Endothelial cell (in vitro differentiated cells): Measurements from ENCODE around the gene PCED1A. TPM values are rescaled to one million over a fixed set of nuclear protein-coding genes. Genes with fewer than 3 reads are reported as not detected.

Experiments
- DNase-seq: peaks from one replicate; pipeline ENCODE4 v3.0.0; 2021; ENCODE audit warnings: low spot score
- H3K27ac Mint-ChIP-seq: one replicate; pipeline ENCODE4 v1.8.0; 2021; ENCODE audit warnings: mixed read lengths, inconsistent platforms; ENCODE audit not compliant: unreplicated experiment
- H3K27me3 Mint-ChIP-seq: one replicate; pipeline ENCODE4 v1.8.0; 2021; ENCODE audit warnings: mild to moderate bottlenecking, moderate library complexity, mixed read lengths, inconsistent platforms; ENCODE audit not compliant: unreplicated experiment
- H3K36me3 Mint-ChIP-seq: one replicate; pipeline ENCODE4 v1.8.0; 2021; ENCODE audit warnings: mild to moderate bottlenecking, low read depth, mixed read lengths, inconsistent platforms; ENCODE audit not compliant: unreplicated experiment
- H3K4me1 Mint-ChIP-seq: one replicate; pipeline ENCODE4 v1.8.0; 2021; ENCODE audit warnings: mild to moderate bottlenecking, mixed read lengths, inconsistent platforms; ENCODE audit not compliant: unreplicated experiment
- H3K4me3 Mint-ChIP-seq: one replicate; pipeline ENCODE4 v1.8.0; 2021; ENCODE audit warnings: mild to moderate bottlenecking, mixed read lengths, inconsistent platforms; ENCODE audit not compliant: unreplicated experiment
- H3K9me3 Mint-ChIP-seq: one replicate; pipeline ENCODE4 v1.8.0; 2021; ENCODE audit warnings: mixed read lengths, inconsistent platforms; ENCODE audit not compliant: unreplicated experiment
- total RNA-seq: library from RNA; stranded (reverse); fragmentation: NEBNext Ultra II Directional; extraction: Animal tissue kit (Norgen Biotek cat#: 25700); gene quantifications from one replicate; pipeline ENCODE4 v1.2.1, GENCODE V29; 2021; ENCODE audit not compliant: unreplicated experiment
- TF ChIP-seq, protein P1 (sequence below): fragments of 200-600 bp; sonication (generic); IDR thresholded peaks from one replicate; pipeline ENCODE4 v1.5.0; 2021; ENCODE audit warnings: antibody characterized with exemption; ENCODE audit not compliant: unreplicated experiment

PCED1A gene
- total RNA-seq, 1 donor from 2014 or later: 30.9 TPM

DNA sequence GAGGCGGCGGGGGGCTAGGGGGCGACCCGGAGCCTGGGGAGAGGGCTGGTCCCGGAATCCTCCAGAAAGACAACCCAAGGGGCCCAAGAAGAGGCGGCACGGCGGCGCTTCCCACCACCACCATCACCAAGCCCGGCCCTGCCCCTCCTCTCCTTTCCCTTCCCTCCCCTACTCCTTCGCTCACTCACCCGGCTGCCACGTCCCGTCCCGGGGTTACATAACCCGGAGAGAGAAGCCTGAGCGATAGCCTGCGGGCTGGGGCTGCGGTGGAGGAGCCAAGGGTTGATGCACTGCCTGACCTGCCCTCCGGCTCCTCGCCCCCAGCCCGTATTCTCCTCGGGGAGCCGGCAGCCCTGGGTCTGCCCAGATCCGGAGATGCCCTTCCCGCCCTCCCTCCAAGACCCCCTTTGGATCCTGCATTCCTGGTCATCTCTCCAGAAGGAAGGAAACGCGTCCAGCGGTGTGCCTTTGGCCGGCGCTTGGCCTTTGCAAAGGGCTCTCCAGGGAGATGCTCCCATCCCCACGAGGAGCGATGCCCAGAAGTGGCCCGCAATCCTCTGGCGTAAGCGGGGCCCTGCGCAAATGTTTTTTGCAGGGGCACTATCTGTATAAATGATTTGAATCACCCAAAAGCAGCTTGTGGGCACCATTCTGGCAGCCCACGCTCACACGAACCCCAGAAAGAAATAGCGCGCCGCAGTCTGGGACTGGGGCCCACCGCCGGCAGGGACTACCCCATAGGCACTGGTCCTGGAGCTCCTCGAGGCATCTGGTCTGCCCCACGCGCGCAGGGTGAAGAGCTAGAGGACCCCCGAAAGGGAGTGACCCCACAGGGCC is 35.4 kb downstream of the PCED1A start:
- Mint-ChIP-seq H3K27ac (no peak overlapping the region), H3K4me3 (no peak overlapping the region)
- DNase-seq: no peak

GRCh38 chr20:2804041-2804828 is 36.2 kb downstream of the PCED1A start:
- H3K4me1 Mint-ChIP-seq: peaks cover 31% of the 10 kb centered on the region
- TF ChIP-seq, protein P1, sequence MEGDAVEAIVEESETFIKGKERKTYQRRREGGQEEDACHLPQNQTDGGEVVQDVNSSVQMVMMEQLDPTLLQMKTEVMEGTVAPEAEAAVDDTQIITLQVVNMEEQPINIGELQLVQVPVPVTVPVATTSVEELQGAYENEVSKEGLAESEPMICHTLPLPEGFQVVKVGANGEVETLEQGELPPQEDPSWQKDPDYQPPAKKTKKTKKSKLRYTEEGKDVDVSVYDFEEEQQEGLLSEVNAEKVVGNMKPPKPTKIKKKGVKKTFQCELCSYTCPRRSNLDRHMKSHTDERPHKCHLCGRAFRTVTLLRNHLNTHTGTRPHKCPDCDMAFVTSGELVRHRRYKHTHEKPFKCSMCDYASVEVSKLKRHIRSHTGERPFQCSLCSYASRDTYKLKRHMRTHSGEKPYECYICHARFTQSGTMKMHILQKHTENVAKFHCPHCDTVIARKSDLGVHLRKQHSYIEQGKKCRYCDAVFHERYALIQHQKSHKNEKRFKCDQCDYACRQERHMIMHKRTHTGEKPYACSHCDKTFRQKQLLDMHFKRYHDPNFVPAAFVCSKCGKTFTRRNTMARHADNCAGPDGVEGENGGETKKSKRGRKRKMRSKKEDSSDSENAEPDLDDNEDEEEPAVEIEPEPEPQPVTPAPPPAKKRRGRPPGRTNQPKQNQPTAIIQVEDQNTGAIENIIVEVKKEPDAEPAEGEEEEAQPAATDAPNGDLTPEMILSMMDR: no peak
- peaks cover 31% of the 10 kb centered on the region for H3K27me3 Mint-ChIP-seq
- no peak for DNase-seq
- no peak overlapping the region for H3K4me3 Mint-ChIP-seq
- no peak overlapping the region for H3K27ac Mint-ChIP-seq
- peaks cover 9% of the 10 kb centered on the region for H3K36me3 Mint-ChIP-seq
- no peaks in the 10 kb centered on the region for H3K9me3 Mint-ChIP-seq

More for the DNA sequence above, 35.4 kb downstream of the PCED1A start:
- peaks cover 22% of the 10 kb centered on the region for H3K4me1 Mint-ChIP-seq
- H3K36me3 Mint-ChIP-seq: peaks cover 5% of the 10 kb centered on the region
- peaks cover 28% of the 10 kb centered on the region for H3K27me3 Mint-ChIP-seq
- no peaks in the 10 kb centered on the region for H3K9me3 Mint-ChIP-seq
- TF ChIP-seq, protein P1: no peak

GRCh38 chr20:2801286-2801728 is 39.1 kb downstream of the PCED1A start:
- TF ChIP-seq, protein P1: no peak
- Mint-ChIP-seq H3K27me3 (peaks cover 25% of the 10 kb centered on the region), H3K27ac (peak overlapping the region; percentile 97), H3K4me1 (peaks cover 36% of the 10 kb centered on the region), H3K36me3 (peaks cover 28% of the 10 kb centered on the region), H3K9me3 (no peaks in the 10 kb centered on the region), H3K4me3 (peak overlapping the region; percentile 91)
- DNase-seq: no peak

- Mint-ChIP-seq H3K4me3 (peak within 1 kb of the TSS; percentile 99), H3K9me3 (no peaks in the 10 kb centered on the region), H3K4me1 (peaks cover 31% of the 10 kb centered on the region), H3K36me3 (peaks cover 30% of the 10 kb centered on the region), H3K27me3 (peaks cover 20% of the 10 kb centered on the region), H3K27ac (peak within 1 kb of the TSS; percentile 97)
- peak; percentile 74 for DNase-seq
- TF ChIP-seq, protein P1: peak; percentile 26
These were observed 39.8 kb downstream of the PCED1A start, which contains the start of gene CPXM1 for GRCh38 chr20:2800521-2801285. CPXM1 (minus strand) TSS chr20:2800627; CDS start chr20:2800572, 55 bp downstream.
